ENCODE data around the gene IL19.

- TF ChIP-seq CTCF (IDR thresholded peaks at IDR 0.05 in 4 of 5, conservative IDR thresholded peaks at IDR 0.05 in 1 of 5) (no peak), POLR2A (IDR thresholded peaks at IDR 0.05) (no peak)
These were observed 63.6 kb downstream of the IL19 start for GRCh38 chr1:206834217-206834616.
